Body of pancreas (tissue), 4 donors: ENCODE measurements around the gene ADAMTS15. TPM values are rescaled to one million over a fixed set of nuclear protein-coding genes. Genes with fewer than 3 reads are reported as not detected.

Experiments
- ATAC-seq: fragments of 150-250 bp; one replicate; pipeline ENCODE4 v1.9.1; 2016
- DNase-seq, 4 donors: peaks; one replicate each; pipeline ENCODE4 v3.0.0-alpha.2; 2019
- H3K27ac ChIP-seq, 4 donors: fragments of 200-600 bp; sonication (generic); 1 replicate in 3 of 4; 2 replicates in 1 of 4; pipeline versions ENCODE4 v1.5.1 to v1.6.1; 2016 to 2019; ENCODE audit warnings: mild to moderate bottlenecking in 1 of 4, mixed read lengths in 1 of 4, moderate library complexity in 1 of 4
- H3K27me3 ChIP-seq, 2 donors: fragments of 200-600 bp; sonication (generic); one replicate each; pipeline ENCODE4 v1.6.0; 2016; ENCODE audit warnings: mild to moderate bottlenecking in 1 of 2
- H3K36me3 ChIP-seq, 2 donors: fragments of 200-600 bp; sonication (generic); replicated peaks in 1 of 2; 2 replicates each; pipeline ENCODE4 v1.5.1; 2016; ENCODE audit warnings: low read depth in 2 of 2; ENCODE audit not compliant: insufficient read depth in 1 of 2
- H3K4me1 ChIP-seq: fragments of 200-600 bp; sonication (generic); one replicate; pipeline ENCODE4 v1.6.0; 2016
- H3K4me3 ChIP-seq, 2 donors: fragments of 200-600 bp; sonication (generic); 1 replicate in 1 of 2; 2 replicates in 1 of 2; pipeline ENCODE4 v1.5.1; 2016 to 2019
- H3K9me3 ChIP-seq, 3 donors: fragments of 200-600 bp; sonication (generic); 1 replicate in 2 of 3; 2 replicates in 1 of 3; pipeline ENCODE4 v1.5.1; 2016
- POLR2A ChIP-seq, 3 donors: fragments of 450-650 bp; IDR thresholded peaks; one replicate each; pipeline ENCODE4 v1.6.1; 2016; ENCODE audit warnings: antibody characterized with exemption in 3 of 3, mild to moderate bottlenecking in 2 of 3
- WGBS, 2 donors: methylation state at CpG; one replicate each; pipeline ENCODE4 v1.1.5; 2017; 5-methylcytosine and 5-hydroxymethylcytosine counted together
- intact Hi-C: fragments of 100-400 bp; cut with DNase I; formaldehyde crosslinking; loops from one replicate; pipeline ENCODE4 v1.15.1; 2023
- total RNA-seq, 2 donors: library from RNA; depleted of rRNA; stranded (reverse); fragments of >200 nt; gene quantifications; one replicate each; pipeline ENCODE4 v1.1.0, GENCODE V29; 2016
- TF ChIP-seq, protein P1 (sequence below), 7 experiments: fragments of 450-650 bp in 4 of 7; fragments of 200-600 bp in 3 of 7; sonication (generic) in 3 of 7; IDR thresholded peaks; one replicate each; pipeline ENCODE4 v1.5.1; 2016 to 2019; ENCODE audit warnings: antibody characterized with exemption in 7 of 7

ADAMTS15 gene
- total RNA-seq, 2 donors from 2014 or later, result 0.52 to 5.3 TPM

DNA sequence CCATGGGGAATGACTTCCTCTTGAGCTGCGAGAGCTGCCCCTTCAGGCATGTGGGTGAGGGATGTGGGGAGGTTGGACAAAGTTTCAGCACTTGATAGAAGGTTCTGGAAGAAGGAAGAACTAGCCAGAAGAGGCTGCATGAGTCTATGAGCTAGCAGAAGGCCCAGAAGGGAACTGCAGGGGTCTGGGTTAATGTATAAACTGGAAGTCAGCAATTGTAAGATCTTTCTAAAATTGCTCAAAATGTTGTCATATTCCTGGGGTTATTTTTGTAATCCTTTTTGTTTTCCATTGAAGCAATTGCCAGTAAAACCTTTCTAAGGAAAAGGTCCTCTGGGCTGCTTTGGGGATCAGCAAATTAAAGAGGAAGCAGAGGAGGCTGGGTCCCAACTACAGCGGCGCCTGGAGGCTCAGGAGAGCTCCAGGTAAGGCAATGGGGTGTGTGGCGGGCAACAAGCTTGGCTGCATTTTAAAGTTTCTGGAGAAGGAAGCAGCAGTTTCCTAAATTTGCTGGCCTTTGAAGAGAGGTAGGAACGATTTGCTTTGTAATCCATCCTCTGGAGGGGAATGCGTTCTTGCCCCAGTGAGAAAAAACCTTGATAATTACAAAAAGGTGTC, 29.2 kb downstream of the ADAMTS15 start:
- H3K27ac ChIP-seq, result peak overlapping the region in 1 of 4 donors; percentile 33
- TF ChIP-seq, protein P1, sequence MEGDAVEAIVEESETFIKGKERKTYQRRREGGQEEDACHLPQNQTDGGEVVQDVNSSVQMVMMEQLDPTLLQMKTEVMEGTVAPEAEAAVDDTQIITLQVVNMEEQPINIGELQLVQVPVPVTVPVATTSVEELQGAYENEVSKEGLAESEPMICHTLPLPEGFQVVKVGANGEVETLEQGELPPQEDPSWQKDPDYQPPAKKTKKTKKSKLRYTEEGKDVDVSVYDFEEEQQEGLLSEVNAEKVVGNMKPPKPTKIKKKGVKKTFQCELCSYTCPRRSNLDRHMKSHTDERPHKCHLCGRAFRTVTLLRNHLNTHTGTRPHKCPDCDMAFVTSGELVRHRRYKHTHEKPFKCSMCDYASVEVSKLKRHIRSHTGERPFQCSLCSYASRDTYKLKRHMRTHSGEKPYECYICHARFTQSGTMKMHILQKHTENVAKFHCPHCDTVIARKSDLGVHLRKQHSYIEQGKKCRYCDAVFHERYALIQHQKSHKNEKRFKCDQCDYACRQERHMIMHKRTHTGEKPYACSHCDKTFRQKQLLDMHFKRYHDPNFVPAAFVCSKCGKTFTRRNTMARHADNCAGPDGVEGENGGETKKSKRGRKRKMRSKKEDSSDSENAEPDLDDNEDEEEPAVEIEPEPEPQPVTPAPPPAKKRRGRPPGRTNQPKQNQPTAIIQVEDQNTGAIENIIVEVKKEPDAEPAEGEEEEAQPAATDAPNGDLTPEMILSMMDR (IDR thresholded peaks at IDR 0.05), result no peak
- no peak for TF ChIP-seq POLR2A (IDR thresholded peaks at IDR 0.05)
- no peaks in the 10 kb centered on the region for H3K27me3 ChIP-seq
- H3K9me3 ChIP-seq, result no peaks in the 10 kb centered on the region
- ATAC-seq (peak; percentile 9), DNase-seq (no peak)
- H3K36me3 ChIP-seq, result no peaks in the 10 kb centered on the region
- H3K4me3 ChIP-seq, result no peak overlapping the region
- intact Hi-C loops, result no loop called here
- H3K4me1 ChIP-seq, result no peaks in the 10 kb centered on the region
- 78 to 81% methylated on average over 6 of the region's 6 CpGs for WGBS, 2 donors

DNA sequence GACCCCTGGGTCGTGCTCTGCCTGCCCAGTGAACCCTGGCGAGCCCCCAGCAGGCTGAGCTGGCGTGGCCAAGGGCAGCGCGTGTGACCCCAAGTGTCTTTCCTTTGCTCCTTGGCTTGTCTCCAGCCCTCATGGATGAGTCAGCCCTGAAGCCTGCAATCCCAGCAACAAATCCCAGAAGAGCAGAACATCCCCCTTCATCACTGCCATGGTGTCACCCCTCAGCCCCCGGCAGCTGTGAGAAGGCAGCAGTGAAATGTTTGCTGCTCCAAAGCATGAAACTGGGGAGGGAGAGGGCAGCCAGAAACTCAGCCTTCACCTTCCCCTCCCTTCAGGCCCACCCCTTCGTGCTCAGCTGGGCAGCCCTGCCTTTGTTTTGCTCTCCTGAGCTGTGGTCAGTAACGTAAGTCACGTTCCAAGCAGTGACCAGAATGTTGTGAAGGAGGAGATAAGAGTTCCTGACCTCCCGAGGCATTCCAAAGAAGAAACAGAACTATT, 29.8 kb downstream of the ADAMTS15 start:
- WGBS, 2 donors, result 44 to 62% methylated on average over 10 of the region's 10 CpGs
- intact Hi-C loops, result no loop called here

DNA sequence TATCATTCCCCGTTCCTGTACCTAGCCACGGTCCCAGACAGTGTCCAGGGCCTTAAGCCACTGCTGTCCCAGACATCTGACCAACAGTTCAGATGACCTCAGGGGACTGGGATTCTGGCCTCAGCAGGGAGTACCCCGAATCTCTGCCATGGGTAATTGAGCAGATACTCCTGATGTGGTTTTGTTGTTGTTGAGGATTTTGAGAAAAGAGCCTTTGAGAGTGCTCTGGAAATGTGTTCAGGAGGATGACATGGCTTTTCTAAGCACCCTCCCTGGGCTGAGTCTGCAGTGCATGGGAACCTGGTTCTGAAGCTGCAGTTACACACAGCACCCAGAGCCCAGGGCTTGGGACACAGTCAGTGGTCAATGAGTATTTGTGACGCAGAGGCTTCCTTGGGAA, 30.4 kb downstream of the ADAMTS15 start:
- Histone ChIP-seq H3K9me3 (no peaks in the 10 kb centered on the region), H3K27me3 (no peaks in the 10 kb centered on the region), H3K4me3 (no peak overlapping the region), H3K36me3 (no peaks in the 10 kb centered on the region), H3K27ac (peak overlapping the region in 1 of 4 donors; percentile 46), H3K4me1 (no peaks in the 10 kb centered on the region)
- intact Hi-C loops, result no loop called here
- no peak for DNase-seq
- ATAC-seq, result no peak
- no peak for TF ChIP-seq POLR2A (IDR thresholded peaks at IDR 0.05)
- TF ChIP-seq, protein P1 (IDR thresholded peaks at IDR 0.05), result no peak
- 69 to 73% methylated on average over 4 of the region's 4 CpGs for WGBS, 2 donors

More for the DNA sequence above, 29.8 kb downstream of the ADAMTS15 start:
- Histone ChIP-seq H3K4me3 (no peak overlapping the region), H3K9me3 (no peaks in the 10 kb centered on the region), H3K27me3 (no peaks in the 10 kb centered on the region), H3K27ac (peak overlapping the region in 1 of 4 donors; percentile 46), H3K36me3 (no peaks in the 10 kb centered on the region), H3K4me1 (no peaks in the 10 kb centered on the region)
- DNase-seq (peak; percentile 31 to 58 (median 46)), ATAC-seq (peak; percentile 60)
- TF ChIP-seq, protein P1 (IDR thresholded peaks at IDR 0.05), result no peak
- no peak for TF ChIP-seq POLR2A (IDR thresholded peaks at IDR 0.05)

DNA sequence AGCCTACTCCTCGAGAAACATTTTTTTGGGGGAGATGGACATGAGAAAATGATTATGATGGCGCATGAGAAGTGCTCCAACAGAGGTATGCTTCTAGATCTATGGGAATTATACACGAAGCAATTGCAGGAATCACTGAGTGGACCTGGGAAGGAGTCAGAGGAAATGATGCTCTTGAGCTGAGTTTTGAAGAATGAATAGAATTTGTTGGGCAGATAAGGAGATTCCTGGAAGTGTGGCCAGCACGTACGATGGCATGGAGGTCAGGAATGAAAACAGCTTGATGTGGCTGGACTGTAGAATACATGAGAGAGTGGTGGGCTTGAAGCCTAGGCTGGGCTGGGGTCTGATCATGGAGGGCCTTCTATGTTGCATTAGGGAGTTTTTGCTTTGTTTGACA, 31.7 kb downstream of the ADAMTS15 start:
- no peaks in the 10 kb centered on the region for H3K27me3 ChIP-seq
- intact Hi-C loops, result no loop called here
- H3K27ac ChIP-seq, result no peak overlapping the region
- TF ChIP-seq, protein P1 (IDR thresholded peaks at IDR 0.05), result no peak
- no peak for TF ChIP-seq POLR2A (IDR thresholded peaks at IDR 0.05)
- ATAC-seq (no peak), DNase-seq (no peak)
- H3K4me1 ChIP-seq, result no peaks in the 10 kb centered on the region
- no peak overlapping the region for H3K4me3 ChIP-seq
- 62% methylated on average over 5 of the region's 5 CpGs for WGBS, 2 donors
- no peaks in the 10 kb centered on the region for H3K9me3 ChIP-seq
- H3K36me3 ChIP-seq, result no peaks in the 10 kb centered on the region

DNA sequence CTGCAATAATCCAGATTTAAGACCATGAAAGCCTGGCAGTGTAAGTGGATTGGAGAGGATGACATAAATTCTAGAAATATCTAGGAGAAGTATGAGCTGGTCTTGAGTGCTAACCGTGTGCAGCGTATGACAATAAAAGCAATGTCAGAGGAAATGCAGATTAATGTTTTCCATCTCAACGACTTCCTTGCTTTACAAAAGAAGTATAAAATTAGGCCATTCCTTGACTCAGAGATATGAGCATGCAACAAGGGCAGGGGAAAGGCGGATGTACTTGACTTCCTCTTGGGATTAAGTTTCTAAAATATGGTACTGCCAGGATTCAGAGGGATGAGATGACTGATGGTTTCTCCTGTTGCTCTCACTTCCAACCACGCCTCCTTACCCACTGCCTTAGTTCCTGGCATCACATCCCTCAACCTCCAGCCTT, 32.3 kb downstream of the ADAMTS15 start:
- DNase-seq (no peak), ATAC-seq (no peak)
- intact Hi-C loops, result no loop called here
- H3K36me3 ChIP-seq, result no peaks in the 10 kb centered on the region
- no peak overlapping the region for H3K27ac ChIP-seq
- no peak overlapping the region for H3K4me3 ChIP-seq
- 65 to 66% methylated on average over 5 of the region's 5 CpGs for WGBS, 2 donors
- H3K4me1 ChIP-seq, result no peaks in the 10 kb centered on the region
- no peak for TF ChIP-seq POLR2A (IDR thresholded peaks at IDR 0.05)
- TF ChIP-seq, protein P1 (IDR thresholded peaks at IDR 0.05), result no peak
- no peaks in the 10 kb centered on the region for H3K27me3 ChIP-seq
- no peaks in the 10 kb centered on the region for H3K9me3 ChIP-seq
